ENCODE measurements around the gene GATAD2B.

DNA sequence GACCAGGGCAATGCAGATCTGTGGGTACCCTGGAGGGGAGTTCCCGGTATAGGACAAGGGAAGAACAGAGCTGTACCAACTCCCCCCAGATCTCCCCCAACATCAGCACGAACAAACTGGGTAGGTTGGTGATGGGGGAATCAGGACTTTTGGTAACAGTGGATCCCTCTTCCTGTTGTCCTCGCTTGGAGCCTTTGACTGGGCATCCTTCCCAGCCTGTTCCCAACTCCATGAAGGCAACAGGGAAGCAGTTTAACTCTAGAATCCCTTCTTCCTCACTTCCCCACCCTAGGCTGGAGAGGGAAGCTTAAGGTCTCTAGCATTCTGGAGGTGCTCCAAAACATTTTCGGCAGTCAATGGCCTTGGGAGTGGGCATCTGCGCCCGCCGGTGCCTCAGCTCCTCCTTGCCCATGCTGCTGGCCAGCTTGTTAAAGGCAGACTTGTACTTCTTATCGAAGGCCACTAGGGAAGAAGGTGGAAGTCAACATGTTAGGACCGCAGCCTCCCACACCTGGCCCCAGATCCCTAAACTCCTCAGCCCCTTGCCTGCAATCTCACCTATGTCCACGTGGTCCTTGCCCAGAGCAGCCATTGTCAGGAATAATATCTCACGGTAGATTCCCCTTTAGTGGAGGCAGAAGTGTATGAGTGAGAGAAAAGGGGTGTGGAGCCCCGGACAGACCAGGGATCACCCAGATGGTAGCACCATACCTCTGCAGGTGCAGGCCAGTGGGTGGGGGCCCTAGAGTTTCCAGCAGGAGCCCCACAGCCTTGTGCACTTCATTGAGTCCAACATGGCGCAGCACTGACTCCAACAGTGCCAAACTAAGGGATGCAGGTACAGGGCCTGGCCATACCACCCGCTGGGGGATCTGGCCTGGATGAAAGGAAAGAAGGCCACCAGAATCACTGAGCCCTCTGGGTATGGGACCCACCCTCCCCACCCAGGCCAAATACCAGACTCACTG lies 7.5 kb upstream of the GATAD2B start:
- TF ChIP-seq CTCF (IDR thresholded peaks at IDR 0.05; ENCODE audit: insufficient read depth, low read length), result no peak
- TF ChIP-seq, protein P1, sequence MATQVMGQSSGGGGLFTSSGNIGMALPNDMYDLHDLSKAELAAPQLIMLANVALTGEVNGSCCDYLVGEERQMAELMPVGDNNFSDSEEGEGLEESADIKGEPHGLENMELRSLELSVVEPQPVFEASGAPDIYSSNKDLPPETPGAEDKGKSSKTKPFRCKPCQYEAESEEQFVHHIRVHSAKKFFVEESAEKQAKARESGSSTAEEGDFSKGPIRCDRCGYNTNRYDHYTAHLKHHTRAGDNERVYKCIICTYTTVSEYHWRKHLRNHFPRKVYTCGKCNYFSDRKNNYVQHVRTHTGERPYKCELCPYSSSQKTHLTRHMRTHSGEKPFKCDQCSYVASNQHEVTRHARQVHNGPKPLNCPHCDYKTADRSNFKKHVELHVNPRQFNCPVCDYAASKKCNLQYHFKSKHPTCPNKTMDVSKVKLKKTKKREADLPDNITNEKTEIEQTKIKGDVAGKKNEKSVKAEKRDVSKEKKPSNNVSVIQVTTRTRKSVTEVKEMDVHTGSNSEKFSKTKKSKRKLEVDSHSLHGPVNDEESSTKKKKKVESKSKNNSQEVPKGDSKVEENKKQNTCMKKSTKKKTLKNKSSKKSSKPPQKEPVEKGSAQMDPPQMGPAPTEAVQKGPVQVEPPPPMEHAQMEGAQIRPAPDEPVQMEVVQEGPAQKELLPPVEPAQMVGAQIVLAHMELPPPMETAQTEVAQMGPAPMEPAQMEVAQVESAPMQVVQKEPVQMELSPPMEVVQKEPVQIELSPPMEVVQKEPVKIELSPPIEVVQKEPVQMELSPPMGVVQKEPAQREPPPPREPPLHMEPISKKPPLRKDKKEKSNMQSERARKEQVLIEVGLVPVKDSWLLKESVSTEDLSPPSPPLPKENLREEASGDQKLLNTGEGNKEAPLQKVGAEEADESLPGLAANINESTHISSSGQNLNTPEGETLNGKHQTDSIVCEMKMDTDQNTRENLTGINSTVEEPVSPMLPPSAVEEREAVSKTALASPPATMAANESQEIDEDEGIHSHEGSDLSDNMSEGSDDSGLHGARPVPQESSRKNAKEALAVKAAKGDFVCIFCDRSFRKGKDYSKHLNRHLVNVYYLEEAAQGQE (IDR thresholded peaks at IDR 0.05; ENCODE audit: insufficient replicate concordance, low read depth), result no peak
